Transverse colon (tissue), 4 donors: ENCODE results near the gene PTPRF.

Experiments
- CTCF ChIP-seq, 5 experiments: fragments of 200-600 bp in 3 of 5; fragments of 450-650 bp in 2 of 5; sonication (generic) in 3 of 5; IDR thresholded peaks; 1 replicate in 2 of 5; 2 replicates in 3 of 5; pipeline ENCODE4 v1.5.1; 2016 to 2017; ENCODE audit warnings: antibody characterized with exemption in 5 of 5, inconsistent platforms in 3 of 5, mild to moderate bottlenecking in 2 of 5, moderate library complexity in 1 of 5
- EP300 ChIP-seq: sonication (generic); formaldehyde crosslinking; IDR thresholded peaks from one replicate; pipeline ENCODE4 v1.6.1; 2017; ENCODE audit warnings: antibody characterized with exemption, low read depth
- POLR2A ChIP-seq: fragments of 450-650 bp; IDR thresholded peaks from one replicate; pipeline ENCODE4 v1.6.1; 2016; ENCODE audit warnings: antibody characterized with exemption, mild to moderate bottlenecking, moderate library complexity
- POLR2AphosphoS5 ChIP-seq, 3 donors: sonication (generic); formaldehyde crosslinking; IDR thresholded peaks; one replicate each; pipeline ENCODE4 v1.6.1; 2016; ENCODE audit warnings: antibody characterized with exemption in 3 of 3

- TF ChIP-seq EP300 (no peak), CTCF (IDR thresholded peaks at IDR 0.05) (no peak), POLR2A (no peak), POLR2AphosphoS5 (IDR thresholded peaks at IDR 0.05) (no peak)
These were observed 73.5 kb downstream of the PTPRF start for GRCh38 chr1:43604192-43604591.
